Loucy (cell line): ENCODE measurements around the gene MTMR10.

Source experiments
- CTCF ChIP-seq: fragments of 200-600 bp; sonication (generic); conservative IDR thresholded peaks from 2 replicates; pipeline ENCODE4 v1.5.1; 2014; ENCODE audit warnings: mild to moderate bottlenecking, antibody characterized with exemption, low read length
- EZH2phosphoT487 ChIP-seq: fragments of 200-600 bp; IDR thresholded peaks from 2 replicates; pipeline ENCODE4 v1.6.1; 2018; ENCODE audit warnings: antibody characterized with exemption, mild to moderate bottlenecking, moderate library complexity, borderline replicate concordance

- TF ChIP-seq CTCF: no peak
- no peak for TF ChIP-seq EZH2phosphoT487
Measured at GRCh38 chr15:30979457-30979856, 12.0 kb downstream of the MTMR10 start.
